ENCODE results near the gene BIRC2.

Gene BIRC2

DNA sequence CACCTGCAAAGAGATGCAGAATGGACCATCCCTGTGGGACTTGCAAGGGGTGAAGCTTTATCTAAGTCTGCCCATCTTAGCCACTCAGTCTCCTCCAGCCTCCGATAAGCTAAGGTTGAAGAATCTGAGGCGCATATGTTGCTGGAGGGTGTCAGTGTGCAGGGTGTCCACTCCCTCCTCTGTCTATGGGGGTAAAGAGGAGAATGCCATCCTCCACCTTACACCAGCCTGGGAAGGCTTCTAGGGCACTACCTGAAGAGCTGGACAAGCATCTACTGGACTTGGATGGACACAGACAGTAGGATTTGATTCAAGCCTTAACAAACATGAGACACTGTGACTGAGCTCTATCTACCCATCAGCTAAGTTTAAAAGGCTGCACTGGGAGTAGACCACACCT is 59.1 kb downstream of the BIRC2 start:
- no peak for DNase-seq

DNA sequence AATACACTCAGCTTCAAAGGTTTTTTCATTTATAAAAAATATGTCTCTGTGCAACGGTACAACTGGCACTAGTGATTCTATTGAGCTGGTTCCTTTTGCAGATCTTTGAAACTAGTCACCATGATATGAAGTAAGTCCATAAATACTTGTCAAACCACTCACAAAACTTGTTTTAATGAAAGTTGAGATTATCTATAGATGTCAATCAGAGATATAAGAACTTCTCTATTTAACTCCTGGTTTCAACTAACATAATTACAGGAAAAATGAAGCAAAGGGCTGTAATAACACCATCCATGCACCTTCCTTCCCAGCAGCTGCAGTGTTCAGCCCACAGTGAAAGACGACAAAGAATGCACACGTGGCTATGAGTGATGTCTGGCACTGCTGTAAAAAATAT is 60.9 kb downstream of the BIRC2 start:
- DNase-seq = no peak

DNA sequence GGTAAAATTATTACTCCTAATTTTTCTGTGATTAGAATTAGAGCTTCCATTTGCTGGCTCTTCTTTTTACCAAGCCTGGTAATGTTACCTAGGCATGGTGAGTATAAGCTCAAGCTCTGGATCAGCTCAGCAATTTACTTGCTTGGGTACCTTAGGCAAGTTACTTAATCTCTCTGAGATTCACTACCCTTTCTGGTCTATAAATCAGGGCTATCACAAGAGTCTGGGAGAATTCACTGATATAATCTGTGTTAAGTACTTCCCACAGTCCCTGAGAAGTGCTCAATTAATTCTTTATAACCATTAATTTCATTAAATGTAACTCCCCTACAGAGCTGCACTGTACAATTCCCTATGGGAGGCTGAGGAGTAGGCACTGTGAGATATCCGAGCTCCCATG is 61.3 kb downstream of the BIRC2 start:
- DNase-seq = no peak

DNA sequence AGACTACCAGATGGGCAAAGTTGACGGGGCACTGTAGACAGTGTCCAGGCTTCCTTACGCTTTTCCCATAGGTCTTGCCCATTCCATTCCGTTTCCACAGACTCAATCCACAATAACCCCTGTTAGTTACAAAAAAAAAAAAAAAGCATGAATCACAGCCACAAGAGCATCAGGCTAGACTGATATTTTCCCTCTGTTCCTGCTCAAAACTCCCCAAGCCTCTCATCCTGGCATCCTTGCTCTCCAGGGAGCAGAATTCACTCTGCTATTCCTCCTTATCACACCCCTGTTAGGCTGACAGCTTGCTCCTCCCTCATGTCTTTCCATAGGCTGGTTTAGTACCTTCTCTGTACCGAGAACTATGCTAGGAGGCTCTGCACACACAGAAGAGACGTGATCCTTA is 63.4 kb downstream of the BIRC2 start:
- DNase-seq = no peak

DNA sequence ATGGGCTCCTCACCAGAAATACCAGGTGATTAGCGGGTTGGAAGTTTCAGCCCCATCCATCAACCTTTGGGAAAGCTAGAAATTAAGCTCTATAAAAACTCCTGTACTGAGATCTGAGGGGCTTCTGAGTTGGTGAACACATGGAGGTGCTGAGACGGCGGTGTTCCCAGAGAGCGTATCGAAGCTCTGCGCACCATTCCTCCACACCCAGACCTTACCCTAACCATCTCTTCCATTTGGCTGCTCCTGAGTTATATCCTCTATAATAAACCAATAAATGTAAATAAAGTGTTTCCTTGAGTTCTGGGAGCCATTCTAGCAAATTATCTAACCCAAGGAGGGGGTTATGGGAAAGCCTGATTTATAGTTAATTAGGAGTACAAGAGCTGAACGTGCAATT is 64.1 kb downstream of the BIRC2 start:
- DNase-seq = no peak

DNA sequence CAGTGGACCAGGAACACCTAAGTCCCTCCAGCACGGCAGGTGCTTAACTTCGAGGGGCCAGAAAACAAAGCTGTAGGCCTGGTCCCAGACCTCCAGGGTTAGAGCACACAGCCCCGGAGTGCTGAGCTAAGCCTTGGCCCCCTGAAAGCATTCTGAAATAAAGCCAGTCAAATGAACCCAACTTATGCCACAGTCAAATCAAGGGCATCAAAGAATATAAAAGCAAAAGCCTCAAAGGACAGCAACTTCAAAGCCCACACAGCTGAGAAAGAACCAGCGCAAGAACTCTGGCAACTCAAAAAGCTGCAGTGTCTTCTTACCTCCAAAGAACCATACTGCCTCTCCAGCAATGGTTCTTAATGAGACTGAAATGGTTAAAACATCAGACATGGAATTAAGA is 66.5 kb downstream of the BIRC2 start:
- DNase-seq = no peak

DNA sequence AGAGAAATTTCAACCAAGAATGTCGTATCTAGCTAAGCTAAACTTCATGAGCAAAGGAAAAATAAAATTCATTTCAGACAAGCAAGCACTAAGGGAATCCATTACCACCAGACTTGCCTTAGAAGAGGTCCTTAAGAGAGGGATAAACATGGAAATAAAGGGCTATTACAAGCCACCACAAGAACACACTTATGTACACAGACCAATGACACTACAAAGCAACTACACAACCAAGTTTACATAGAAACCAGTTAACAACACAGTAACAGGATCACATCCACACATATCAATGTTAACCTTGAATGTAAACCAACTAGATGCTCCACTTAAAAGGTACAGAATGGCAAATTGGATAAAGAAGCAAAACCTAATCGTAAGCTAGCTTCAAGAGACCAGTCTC is 67.5 kb downstream of the BIRC2 start:
- DNase-seq = no peak

DNA sequence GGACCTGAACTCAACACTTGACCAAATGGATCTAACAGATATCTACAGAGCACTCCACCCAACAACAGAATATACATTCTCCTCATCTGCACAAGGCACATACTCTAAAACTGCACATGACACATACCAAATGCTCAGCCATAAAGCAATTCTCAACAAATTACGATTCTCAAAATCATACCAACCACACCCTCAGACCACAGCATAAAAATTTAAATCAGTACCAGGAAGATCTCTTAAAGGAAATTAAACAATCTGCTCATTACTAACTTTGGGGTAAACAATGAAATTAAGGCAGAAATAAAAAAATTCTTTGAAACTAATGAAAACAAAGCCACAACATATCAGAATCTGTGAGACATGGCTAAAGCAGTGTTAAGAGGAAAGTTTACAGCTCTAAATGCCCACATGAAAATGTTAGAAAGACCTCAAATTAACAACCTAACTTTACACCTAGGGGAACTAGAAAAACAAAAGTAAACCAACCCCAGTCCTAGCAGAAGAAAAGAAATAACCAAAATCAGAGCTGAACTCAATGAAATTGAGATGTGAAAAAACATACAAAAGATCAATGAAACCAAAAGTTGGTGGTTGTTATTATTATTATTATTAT is 68.4 kb downstream of the BIRC2 start:
- DNase-seq = no peak

DNA sequence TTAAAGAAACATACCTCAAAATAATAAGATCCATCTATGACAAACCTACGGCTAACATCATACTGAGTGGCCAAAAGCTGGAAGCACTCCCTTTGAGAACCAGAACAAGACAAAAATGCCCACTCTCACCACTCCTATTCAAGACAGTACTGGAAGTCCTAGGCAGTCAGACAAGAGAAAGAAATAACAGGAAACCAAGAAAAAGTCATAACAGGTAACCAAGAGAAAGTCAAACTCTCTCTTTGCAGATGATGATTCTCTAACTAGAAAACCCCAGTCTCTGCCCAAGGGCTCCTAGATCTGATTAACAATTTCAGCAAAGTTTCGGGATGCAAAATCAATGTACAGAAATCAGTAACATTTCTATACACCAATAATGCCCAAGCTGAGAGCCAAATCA is 70.0 kb downstream of the BIRC2 start:
- no peak for DNase-seq

DNA sequence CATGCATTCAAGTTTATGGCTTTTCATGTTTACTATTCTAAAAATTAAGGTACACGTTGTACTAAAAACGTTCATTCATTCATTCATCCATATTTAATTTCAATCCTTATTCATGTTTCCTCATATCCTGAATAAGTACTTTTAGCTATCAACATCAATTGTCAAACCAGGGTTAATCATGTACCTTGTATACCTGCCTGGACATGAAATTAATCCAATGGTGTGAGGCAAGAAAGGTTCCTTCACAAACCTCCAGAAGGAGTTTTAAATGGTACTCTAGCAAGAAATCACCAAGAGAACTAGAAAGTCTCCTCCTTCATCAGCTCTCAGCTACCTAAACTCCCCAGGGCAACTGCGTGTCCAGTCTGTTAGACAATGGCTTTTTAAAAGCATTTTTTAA is 72.2 kb downstream of the BIRC2 start:
- DNase-seq = no peak

DNA sequence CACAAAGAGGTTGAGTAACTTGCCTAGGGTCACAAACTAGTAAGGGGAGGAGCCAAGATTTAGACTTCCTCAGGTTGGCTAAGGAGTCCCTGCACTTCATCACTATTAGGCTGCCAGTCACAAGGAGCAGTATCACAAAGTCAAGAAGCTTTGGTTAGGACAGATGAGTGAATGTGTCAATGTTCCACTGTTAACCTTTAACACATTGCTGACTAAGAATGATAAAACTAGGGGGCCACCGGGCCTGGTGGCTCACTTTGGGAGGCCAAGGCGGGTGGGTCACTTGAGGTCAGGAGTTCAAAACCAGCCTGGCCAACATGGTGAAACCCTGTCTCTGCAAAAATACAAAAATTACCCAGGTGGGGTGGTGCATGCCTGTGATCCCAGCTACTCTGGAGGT is 73.5 kb downstream of the BIRC2 start:
- DNase-seq = peak; percentile 51

DNA sequence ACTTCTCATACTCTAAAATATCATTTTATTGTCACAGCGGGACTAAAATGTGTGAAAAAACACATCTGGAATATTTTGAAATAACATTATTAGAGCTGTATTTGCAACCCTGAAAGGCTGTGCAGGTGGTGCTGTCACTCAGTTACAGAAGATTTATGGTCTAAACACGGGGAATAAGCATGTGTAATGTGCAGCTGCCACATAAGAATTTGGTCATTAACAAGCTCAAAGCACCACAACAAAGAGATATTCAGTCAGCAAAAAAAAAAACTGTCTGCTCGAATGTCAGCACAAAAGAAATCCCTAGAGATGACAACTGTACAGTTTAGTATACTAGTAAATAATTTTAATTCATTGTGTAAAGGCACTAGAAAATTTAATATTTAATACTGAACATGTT is 74.2 kb downstream of the BIRC2 start:
- no peak for DNase-seq

DNA sequence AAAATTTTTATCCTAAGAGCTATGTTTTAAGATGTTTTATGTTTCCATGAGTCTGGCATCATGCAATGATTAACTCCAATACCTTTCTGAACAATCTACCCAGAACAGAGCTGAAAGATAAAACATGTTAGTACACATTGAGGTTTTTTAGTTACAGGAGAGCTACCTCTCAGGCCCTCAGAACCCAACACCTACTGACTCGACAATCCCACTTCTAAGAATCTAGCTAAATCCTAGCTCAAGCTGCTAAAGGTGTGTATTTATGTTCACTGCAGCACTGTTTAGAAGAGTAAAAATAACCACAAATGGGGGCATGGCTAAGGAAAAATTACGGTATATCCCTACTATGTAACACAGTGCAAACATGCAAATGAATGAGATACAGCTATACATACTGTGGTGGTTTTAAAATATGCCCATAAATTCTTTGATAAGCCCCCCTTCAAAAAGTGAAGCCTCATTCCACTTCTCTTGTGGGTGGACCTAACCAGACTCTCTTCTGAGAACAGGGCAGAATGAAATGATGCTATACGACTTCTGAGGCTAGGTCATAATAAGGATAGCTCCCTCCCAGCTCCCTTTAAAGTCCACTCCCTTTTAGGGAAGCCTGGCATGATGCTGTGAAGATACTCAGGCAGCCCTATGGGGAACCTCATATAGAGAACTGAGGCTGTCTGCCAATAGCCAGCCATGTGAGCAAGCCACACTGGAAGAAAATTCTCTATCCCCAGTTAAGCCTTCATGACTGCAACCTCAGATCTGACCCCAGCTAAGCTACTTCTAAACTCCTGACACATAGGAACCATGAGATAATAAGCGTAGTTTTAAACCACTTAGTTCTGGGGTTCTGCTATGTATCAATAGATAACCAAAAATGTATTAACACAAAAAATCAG is 76.1 kb downstream of the BIRC2 start:
- DNase-seq = no peak

DNA sequence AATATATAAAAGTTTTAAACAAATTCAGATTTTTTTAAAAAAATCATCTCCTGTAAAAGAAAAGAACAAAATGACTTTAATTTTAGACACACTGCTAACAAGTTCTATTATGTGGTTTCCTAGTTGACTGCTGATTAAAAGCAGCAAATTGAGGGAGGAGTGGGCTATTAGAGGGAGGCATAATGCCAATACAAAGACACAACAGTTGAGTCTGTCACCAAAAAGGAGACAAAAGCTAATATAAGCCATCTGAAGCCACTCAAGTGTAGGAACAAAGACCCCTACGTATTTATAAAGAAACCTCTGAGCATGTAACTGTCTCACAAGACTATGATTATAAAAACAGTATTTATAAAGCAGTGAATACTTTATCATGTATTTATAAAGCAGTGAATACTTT is 76.9 kb downstream of the BIRC2 start:
- no peak for DNase-seq

DNA sequence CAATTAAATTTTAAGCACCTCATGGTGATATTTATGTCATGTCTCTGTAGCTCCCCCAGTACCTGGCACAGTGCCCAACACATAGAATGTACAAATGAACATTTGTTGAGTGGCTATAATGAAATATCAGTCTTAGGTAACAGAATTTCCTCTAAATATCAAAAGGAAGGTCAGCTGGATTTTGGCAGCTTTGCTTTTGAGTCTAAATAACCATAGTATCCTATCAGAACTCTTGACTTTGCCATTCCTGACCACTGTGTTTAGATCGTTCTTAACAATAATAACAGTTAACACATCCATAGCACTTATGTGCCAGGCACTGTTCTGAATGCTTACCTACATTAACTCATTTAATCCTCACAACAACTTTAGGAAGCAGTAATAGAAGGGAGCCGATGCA is 79.0 kb downstream of the BIRC2 start:
- DNase-seq = no peak

DNA sequence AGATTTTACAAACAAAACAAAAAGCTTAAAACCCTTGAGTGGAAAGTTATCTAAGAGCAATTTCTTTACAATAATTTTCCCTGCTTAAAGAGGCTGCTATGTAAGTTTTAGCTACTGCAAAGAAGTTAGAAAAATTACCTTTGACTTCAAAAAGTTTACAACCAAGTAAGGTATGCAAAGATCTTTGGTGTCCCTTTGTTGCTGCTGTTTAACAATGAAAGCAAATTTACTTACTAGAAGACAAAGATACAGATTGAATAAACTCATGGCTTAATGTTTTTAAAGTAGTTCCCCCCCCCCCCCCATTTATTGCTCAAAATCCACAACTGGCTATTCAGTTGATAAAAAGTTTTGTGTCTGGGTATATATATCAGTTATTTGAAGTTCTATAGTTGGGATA is 79.6 kb downstream of the BIRC2 start:
- DNase-seq = no peak

DNA sequence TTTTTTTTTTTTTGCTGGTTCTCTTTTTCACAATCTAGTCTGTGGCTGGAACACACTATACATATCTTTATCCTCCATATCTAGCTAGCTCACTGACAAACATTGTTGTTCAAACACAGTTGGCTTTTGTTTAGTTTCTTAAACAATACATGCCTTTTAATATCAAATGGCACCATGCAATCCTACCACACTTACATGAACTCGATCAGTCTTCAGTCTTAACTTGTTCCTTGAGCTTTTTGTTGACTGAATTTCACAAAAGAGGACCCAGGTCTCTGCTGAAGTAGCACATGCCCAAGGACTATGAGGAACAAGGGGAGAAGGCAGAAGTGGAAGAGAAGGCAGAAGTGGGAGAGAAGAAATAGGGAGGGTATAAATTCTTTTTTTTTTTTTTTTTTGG is 80.1 kb downstream of the BIRC2 start:
- no peak for DNase-seq

All from stimulated activated CD8-positive, alpha-beta memory T cell treated with anti-CD3 and anti-CD28 coated beads, Interleukin-4, amount 100 ng/mL, for 48 hours (primary cell).